T-cell (primary cell): ENCODE measurements around the gene ZNF213. TPM values are rescaled to one million over a fixed set of nuclear protein-coding genes. Genes with fewer than 3 reads are reported as not detected.

Source experiments
- ATAC-seq, 4 experiments: fragments of 200-7000 bp in 3 of 4; fragments of 150-1000 bp in 1 of 4; cut with Tn5 transposase; replicated peaks in 1 of 4; 1 replicate in 3 of 4; 2 replicates in 1 of 4; pipeline ENCODE4 v1.10.0; 2021; ENCODE audit warnings: moderate library complexity in 3 of 4, mild to moderate bottlenecking in 2 of 4, moderate number of reproducible peaks in 1 of 4
- CTCF ChIA-PET, 2 donors: fragments of 300-600 bp; sonication (Branson Sonifier 250); formaldehyde crosslinking; loops; one replicate each; lab custom pipeline; 2022; ENCODE audit warnings: antibody characterized with exemption in 2 of 2; lab: Charles Lee
- POLR2A ChIA-PET, 2 donors: fragments of 300-600 bp; sonication (Branson Sonifier 250); formaldehyde crosslinking; loops; one replicate each; lab custom pipeline; 2022; ENCODE audit warnings: antibody characterized with exemption in 2 of 2; lab: Charles Lee
- DNase-seq, 35 experiments: peaks; one replicate each; pipeline versions ENCODE4 v3.0.0 to v3.0.0-alpha.2; 2013 to 2023
- H3K27ac ChIP-seq: one replicate; pipeline ENCODE4 v1.5.1; 2013; ENCODE audit warnings: low read length
- H3K27me3 ChIP-seq, 2 experiments: replicated peaks in 1 of 2; 1 replicate in 1 of 2; 2 replicates in 1 of 2; pipeline versions ENCODE4 v1.6.1 to v1.7.0; 2013; ENCODE audit warnings: low read length in 1 of 2, mixed read lengths in 1 of 2; ENCODE audit not compliant: control insufficient read depth in 2 of 2, insufficient read depth in 2 of 2; ENCODE audit errors: extremely low read depth in 1 of 2
- H3K36me3 ChIP-seq, 2 donors: 1 replicate in 1 of 2; 2 replicates in 1 of 2; pipeline versions ENCODE4 v1.6.1 to v1.7.0; 2013; ENCODE audit warnings: low read length in 1 of 2; ENCODE audit not compliant: control insufficient read depth in 2 of 2, insufficient read depth in 1 of 2; ENCODE audit errors: extremely low read depth in 1 of 2
- H3K4me1 ChIP-seq, 2 experiments: 1 replicate in 1 of 2; 2 replicates in 1 of 2; pipeline versions ENCODE4 v1.6.1 to v1.7.0; 2013; ENCODE audit warnings: low read length in 2 of 2, mixed read lengths in 1 of 2; ENCODE audit not compliant: insufficient read depth in 2 of 2, control insufficient read depth in 1 of 2; ENCODE audit errors: extremely low read depth in 1 of 2
- H3K4me3 ChIP-seq, 2 donors: 1 replicate in 1 of 2; 2 replicates in 1 of 2; pipeline versions ENCODE4 v1.5.1 to v1.7.0; 2013; ENCODE audit warnings: mild to moderate bottlenecking in 2 of 2, low read length in 1 of 2, moderate library complexity in 1 of 2; ENCODE audit not compliant: control insufficient read depth in 1 of 2; ENCODE audit errors: extremely low read depth in 1 of 2
- H3K9me3 ChIP-seq: 2 replicates; pipeline ENCODE4 v1.7.0; 2013
- H3K27ac Mint-ChIP-seq, 2 donors: one replicate each; pipeline ENCODE4 v1.8.0; 2020 to 2021; ENCODE audit warnings: mild to moderate bottlenecking in 2 of 2, mixed read lengths in 2 of 2
- H3K27me3 Mint-ChIP-seq, 2 donors: one replicate each; pipeline ENCODE4 v1.8.0; 2021 to 2022; ENCODE audit warnings: mixed read lengths in 2 of 2
- H3K36me3 Mint-ChIP-seq: one replicate; pipeline ENCODE4 v1.8.0; 2021; ENCODE audit warnings: mixed read lengths
- H3K4me1 Mint-ChIP-seq, 3 donors: one replicate each; pipeline ENCODE4 v1.8.0; 2020 to 2022; ENCODE audit warnings: mixed read lengths in 3 of 3, mild to moderate bottlenecking in 1 of 3
- H3K4me3 Mint-ChIP-seq, 3 donors: one replicate each; pipeline ENCODE4 v1.8.0; 2020 to 2022; ENCODE audit warnings: mild to moderate bottlenecking in 3 of 3, mixed read lengths in 3 of 3, moderate library complexity in 3 of 3
- H3K9me3 Mint-ChIP-seq, 3 donors: one replicate each; pipeline ENCODE4 v1.8.0; 2020 to 2022; ENCODE audit warnings: mixed read lengths in 3 of 3
- WGBS: methylation state at CpG from one replicate; pipeline ENCODE4 v1.1.5; 2013; ENCODE audit warnings: missing lambda C conversion rate; ENCODE audit not compliant: insufficient coverage; 5-methylcytosine and 5-hydroxymethylcytosine counted together
- total RNA-seq, 35 experiments: library from RNA in 6 of 35; stranded (reverse) in 6 of 35; fragments of 120-200 nt in 1 of 35; gene quantifications; one replicate each; pipeline versions ENCODE4 v1.2.1 to v1.2.4 and lab custom pipeline; 2013 to 2026

ZNF213 gene
- total RNA-seq, 5 donors from 2014 or later (not counting 1 experiment from before 2014, with no cell fraction given) = 3.1 to 16.9 (median 12.8) TPM

GRCh38 chr16:3095869-3096268 is 39.0 kb upstream of the ZNF213 start:
- no peaks in the 10 kb centered on the region for H3K36me3 Mint-ChIP-seq
- peak overlapping the region in 1 of 3 donors; percentile 10 for H3K4me3 Mint-ChIP-seq
- WGBS = no CpG with 5 or more reads among the region's 4 CpGs
- ChIA-PET CTCF (interaction anchor here (0.5 to 1.8 kb wide), 8 partner anchors 32 to 317 kb away, joined by 3 to 9 read pairs (median 4); partner anchors contain the start of gene ZNF213 (in 1 of the 2)), POLR2A (no interaction called here)
- H3K27ac ChIP-seq = peak overlapping the region; percentile 55
- DNase-seq = peak in 33 of 35 experiments; percentile 25 to 82 (median 51)
- H3K4me3 ChIP-seq = no peak overlapping the region
- peaks cover 11 to 64% of the 10 kb centered on the region in 2 experiments for H3K4me1 ChIP-seq
- peak overlapping the region; percentile 75 to 86 for H3K27ac Mint-ChIP-seq
- H3K36me3 ChIP-seq = no peaks in the 10 kb centered on the region
- no peaks in the 10 kb centered on the region for H3K9me3 ChIP-seq
- no peaks in the 10 kb centered on the region for H3K9me3 Mint-ChIP-seq
- H3K27me3 Mint-ChIP-seq = no peaks in the 10 kb centered on the region
- H3K27me3 ChIP-seq = no peaks in the 10 kb centered on the region
- H3K4me1 Mint-ChIP-seq = peaks cover 28 to 46% (median 43%) of the 10 kb centered on the region in 3 donors
- peak; percentile 52 to 65 (median 56) for ATAC-seq

GRCh38 chr16:3096362-3096761 is 38.5 kb upstream of the ZNF213 start:
- Histone ChIP-seq H3K27ac (peak overlapping the region; percentile 55), H3K9me3 (no peaks in the 10 kb centered on the region), H3K36me3 (no peaks in the 10 kb centered on the region), H3K27me3 (no peaks in the 10 kb centered on the region), H3K4me3 (no peak overlapping the region), H3K4me1 (peaks cover 16 to 64% of the 10 kb centered on the region in 2 experiments)
- H3K4me1 Mint-ChIP-seq = peaks cover 28 to 46% (median 43%) of the 10 kb centered on the region in 3 donors
- peak overlapping the region; percentile 75 to 86 for H3K27ac Mint-ChIP-seq
- DNase-seq (no peak), ATAC-seq (no peak)
- no peaks in the 10 kb centered on the region for H3K27me3 Mint-ChIP-seq
- ChIA-PET CTCF (interaction anchor here (0.6 to 1.8 kb wide), 6 partner anchors 32 to 316 kb away, joined by 3 to 9 read pairs (median 4); no protein-coding TSS in a partner anchor), POLR2A (no interaction called here)
- no peaks in the 10 kb centered on the region for H3K9me3 Mint-ChIP-seq
- no peaks in the 10 kb centered on the region for H3K36me3 Mint-ChIP-seq
- H3K4me3 Mint-ChIP-seq = no peak overlapping the region
- 92% methylated on average over 5 of the region's 6 CpGs for WGBS

GRCh38 chr16:3097266-3097665 is 37.6 kb upstream of the ZNF213 start:
- H3K9me3 Mint-ChIP-seq = no peaks in the 10 kb centered on the region
- peaks cover 16 to 67% of the 10 kb centered on the region in 2 experiments for H3K4me1 ChIP-seq
- H3K27ac ChIP-seq = no peak overlapping the region
- no peaks in the 10 kb centered on the region for H3K27me3 ChIP-seq
- ATAC-seq = no peak
- no peaks in the 10 kb centered on the region for H3K36me3 ChIP-seq
- no peak overlapping the region for H3K4me3 Mint-ChIP-seq
- H3K36me3 Mint-ChIP-seq = no peaks in the 10 kb centered on the region
- H3K4me3 ChIP-seq = no peak overlapping the region
- ChIA-PET CTCF (interaction anchor here (0.6 to 3.0 kb wide), 5 partner anchors 22 to 52 kb away, joined by 3 to 8 read pairs (median 5); partner anchors contain the start of gene ZNF213 (in 1 of the 2)), POLR2A (no interaction called here)
- H3K4me1 Mint-ChIP-seq = peaks cover 34 to 49% (median 44%) of the 10 kb centered on the region in 3 donors
- H3K27me3 Mint-ChIP-seq = no peaks in the 10 kb centered on the region
- no peaks in the 10 kb centered on the region for H3K9me3 ChIP-seq
- H3K27ac Mint-ChIP-seq = peak overlapping the region; percentile 23 to 69
- WGBS = no CpG with 5 or more reads among the region's 8 CpGs
- DNase-seq = no peak

- Mint-ChIP-seq H3K4me1 (peaks cover 43 to 58% (median 46%) of the 10 kb centered on the region in 3 donors), H3K36me3 (no peaks in the 10 kb centered on the region), H3K27me3 (no peaks in the 10 kb centered on the region), H3K27ac (peak within 1 kb of the TSS; percentile 90), H3K9me3 (no peaks in the 10 kb centered on the region), H3K4me3 (peak within 1 kb of the TSS; percentile 66 to 75 (median 70))
- Histone ChIP-seq H3K27me3 (no peaks in the 10 kb centered on the region), H3K4me1 (peaks cover 16 to 67% of the 10 kb centered on the region in 2 experiments), H3K4me3 (peak within 1 kb of the TSS; percentile 2 to 33), H3K36me3 (no peaks in the 10 kb centered on the region), H3K9me3 (no peaks in the 10 kb centered on the region), H3K27ac (peak within 1 kb of the TSS; percentile 25)
- ChIA-PET POLR2A (interaction anchor here (0.5 to 0.7 kb wide), 2 partner anchors 10 to 21 kb away, joined by 3 to 12 read pairs; no protein-coding TSS in a partner anchor), CTCF (interaction anchor here (0.6 to 3.0 kb wide), 7 partner anchors 10 to 365 kb away, joined by 3 to 8 read pairs (median 3); no protein-coding TSS in a partner anchor)
- no peak for ATAC-seq
- WGBS = 84% methylated on average over 11 of the region's 21 CpGs
- DNase-seq = no peak
Measured at GRCh38 chr16:3098459-3099394, 36.1 kb upstream of the ZNF213 start, which contains the start of gene ZSCAN10. Gene ZSCAN10, minus strand, starts transcription at chr16:3099294. Its CDS starts 6,357 bp downstream, at chr16:3092937.

GRCh38 chr16:3099395-3099731 is 35.5 kb upstream of the ZNF213 start:
- Mint-ChIP-seq H3K4me3 (peak overlapping the region in 1 of 3 donors; percentile 75), H3K27ac (peak overlapping the region; percentile 64 to 90), H3K36me3 (no peaks in the 10 kb centered on the region), H3K27me3 (no peaks in the 10 kb centered on the region), H3K4me1 (peaks cover 41 to 58% (median 45%) of the 10 kb centered on the region in 3 donors), H3K9me3 (no peaks in the 10 kb centered on the region)
- 95% methylated on average over 4 of the region's 5 CpGs for WGBS
- no peaks in the 10 kb centered on the region for H3K27me3 ChIP-seq
- H3K9me3 ChIP-seq = no peaks in the 10 kb centered on the region
- ChIA-PET CTCF (interaction anchor here in 1 of 2 donors (0.5 to 3.0 kb wide), 3 partner anchors 18 to 67 kb away, joined by 3 to 8 read pairs (median 3); no protein-coding TSS in a partner anchor), POLR2A (no interaction called here)
- H3K36me3 ChIP-seq = no peaks in the 10 kb centered on the region
- ATAC-seq (no peak), DNase-seq (peak in 1 of 35 experiments; percentile 18)
- H3K4me1 ChIP-seq = peaks cover 16 to 60% of the 10 kb centered on the region in 2 experiments
- H3K4me3 ChIP-seq = no peak overlapping the region
- H3K27ac ChIP-seq = peak overlapping the region; percentile 25
